H1 (cell line): ENCODE measurements around the gene SLIT3. TPM values are rescaled to one million over a fixed set of nuclear protein-coding genes. Genes with fewer than 3 reads are reported as not detected.

ENCODE experiments used
- CTCF ChIA-PET: fragments of 300-600 bp; sonication (Branson Sonifier 250); formaldehyde crosslinking; loops from one replicate; lab custom pipeline; 2021; ENCODE audit not compliant: partially characterized antibody; lab: Charles Lee
- POLR2A ChIA-PET: fragments of 300-600 bp; sonication (Branson Sonifier 250); formaldehyde crosslinking; loops from one replicate; lab custom pipeline; 2021; ENCODE audit warnings: inconsistent platforms; ENCODE audit not compliant: partially characterized antibody; lab: Charles Lee
- DNase-seq, 2 experiments: peaks; one replicate each; pipeline versions ENCODE4 v3.0.0 to v3.0.0-alpha.2; 2010 to 2022; ENCODE audit warnings: low spot score in 2 of 2, low read depth in 1 of 2, mixed read lengths in 1 of 2
- FAIRE-seq: peaks from 2 replicates; lab custom pipeline; 2011; peaks lifted over from hg19 to GRCh38; lab: Jason Lieb, UNC
- H2AFZ ChIP-seq: 2 replicates; pipeline ENCODE4 v1.8.1; 2012; ENCODE audit warnings: low read length, inconsistent platforms
- H2AK5ac ChIP-seq: 2 replicates; pipeline ENCODE4 v1.6.1; 2013; ENCODE audit warnings: low read depth, low read length
- H2BK120ac ChIP-seq: replicated peaks from 2 replicates; pipeline ENCODE3; 2013; ENCODE audit warnings: low read depth, low read length, inconsistent platforms
- H2BK12ac ChIP-seq: 2 replicates; pipeline ENCODE4 v1.6.1; 2013; ENCODE audit warnings: low read depth, low read length
- H2BK15ac ChIP-seq: 2 replicates; pipeline ENCODE4 v1.6.1; 2013; ENCODE audit warnings: low read length
- H2BK20ac ChIP-seq: 2 replicates; pipeline ENCODE4 v1.6.1; 2013; ENCODE audit warnings: low read length
- H2BK5ac ChIP-seq: 2 replicates; pipeline ENCODE4 v1.6.1; 2013; ENCODE audit warnings: low read depth, low read length
- H3K14ac ChIP-seq: 2 replicates; pipeline ENCODE4 v1.6.1; 2013; ENCODE audit warnings: inconsistent platforms; ENCODE audit not compliant: insufficient read length
- H3K18ac ChIP-seq: 2 replicates; pipeline ENCODE4 v1.6.1; 2013; ENCODE audit warnings: low read length; ENCODE audit errors: extremely low read depth
- H3K23ac ChIP-seq: 2 replicates; pipeline ENCODE4 v1.6.1; 2013; ENCODE audit warnings: inconsistent platforms; ENCODE audit not compliant: insufficient read length
- H3K23me2 ChIP-seq: 2 replicates; pipeline ENCODE4 v1.6.1; 2013; ENCODE audit warnings: low read depth, low read length
- H3K27ac ChIP-seq: 2 replicates; pipeline ENCODE4 v1.6.1; 2011; ENCODE audit warnings: low read depth, low read length, inconsistent platforms
- H3K27me3 ChIP-seq, 4 experiments: replicated peaks in 1 of 4; 1 replicate in 1 of 4; 2 replicates in 3 of 4; pipeline versions ENCODE4 v1.6.1 to v1.8.1; 2011 to 2013; ENCODE audit warnings: low read length in 3 of 4, mild to moderate bottlenecking in 3 of 4, inconsistent platforms in 2 of 4, mixed read lengths in 2 of 4, moderate library complexity in 1 of 4; ENCODE audit not compliant: control insufficient read depth in 3 of 4, insufficient read depth in 3 of 4; ENCODE audit errors: extremely low read depth in 1 of 4
- H3K36me3 ChIP-seq, 4 experiments: 2 replicates each; pipeline versions ENCODE4 v1.6.1 to v1.8.1; 2011 to 2013; ENCODE audit warnings: mild to moderate bottlenecking in 4 of 4, low read length in 3 of 4, moderate library complexity in 2 of 4, control low read depth in 1 of 4, inconsistent platforms in 1 of 4; ENCODE audit not compliant: insufficient read depth in 4 of 4, control insufficient read depth in 2 of 4
- H3K4ac ChIP-seq: replicated peaks from 2 replicates; pipeline ENCODE3; 2013; ENCODE audit warnings: low read length, low read depth, mixed read lengths, inconsistent platforms; ENCODE audit not compliant: insufficient read length
- H3K4me1 ChIP-seq, 4 experiments: replicated peaks in 1 of 4; 1 replicate in 1 of 4; 2 replicates in 3 of 4; pipeline versions ENCODE4 v1.6.1 to v1.8.1; 2011 to 2013; ENCODE audit warnings: low read length in 3 of 4, inconsistent platforms in 2 of 4, mixed read lengths in 1 of 4; ENCODE audit not compliant: insufficient read depth in 4 of 4, control insufficient read depth in 3 of 4
- H3K4me2 ChIP-seq, 2 experiments: 2 replicates each; pipeline versions ENCODE4 v1.6.1 to v1.8.1; 2011 to 2013; ENCODE audit warnings: low read depth in 2 of 2, low read length in 2 of 2, control low read depth in 1 of 2, inconsistent platforms in 1 of 2, mild to moderate bottlenecking in 1 of 2; ENCODE audit not compliant: insufficient read depth in 1 of 2
- H3K4me3 ChIP-seq, 4 experiments: fragments of 200-600, 300-600 bp in 1 of 4; sonication (generic), shearing (Covaris generic), sonication (Bioruptor Twin) in 1 of 4; 2 replicates each; pipeline versions ENCODE4 v1.5.1 to v1.8.1; 2011 to 2016; ENCODE audit warnings: low read length in 4 of 4, low read depth in 3 of 4, control low read depth in 2 of 4, inconsistent platforms in 2 of 4, mild to moderate bottlenecking in 2 of 4, mixed read lengths in 1 of 4, moderate library complexity in 1 of 4; ENCODE audit not compliant: insufficient read depth in 2 of 4; ENCODE audit errors: extremely low read depth in 1 of 4
- H3K56ac ChIP-seq: replicated peaks from 2 replicates; pipeline ENCODE3; 2013; ENCODE audit warnings: low read depth, mild to moderate bottlenecking, mixed read lengths, low read length, inconsistent platforms; ENCODE audit not compliant: insufficient read length
- H3K79me1 ChIP-seq: 2 replicates; pipeline ENCODE4 v1.6.1; 2013; ENCODE audit warnings: low read depth, low read length, control low read depth
- H3K79me2 ChIP-seq, 2 experiments: 2 replicates each; pipeline versions ENCODE4 v1.6.1 to v1.8.1; 2012 to 2013; ENCODE audit warnings: low read length in 2 of 2, mild to moderate bottlenecking in 2 of 2, inconsistent platforms in 1 of 2; ENCODE audit not compliant: insufficient read depth in 2 of 2, control insufficient read depth in 1 of 2
- H3K9ac ChIP-seq, 4 experiments: replicated peaks in 1 of 4; 1 replicate in 1 of 4; 2 replicates in 3 of 4; pipeline versions ENCODE4 v1.6.1 to v1.8.1; 2011 to 2013; ENCODE audit warnings: low read depth in 3 of 4, low read length in 3 of 4, control low read depth in 2 of 4, mild to moderate bottlenecking in 2 of 4, moderate library complexity in 2 of 4, inconsistent platforms in 1 of 4; ENCODE audit errors: extremely low read depth in 1 of 4
- H3K9me3 ChIP-seq, 2 experiments: 2 replicates each; pipeline versions ENCODE4 v1.6.1 to v1.8.1; 2012 to 2013; ENCODE audit warnings: mild to moderate bottlenecking in 2 of 2, moderate library complexity in 2 of 2, control low read depth in 1 of 2, inconsistent platforms in 1 of 2, low read depth in 1 of 2, low read length in 1 of 2, mixed read lengths in 1 of 2; ENCODE audit not compliant: insufficient read depth in 2 of 2
- H4K20me1 ChIP-seq, 2 experiments: replicated peaks in 1 of 2; 2 replicates each; pipeline versions ENCODE3 to v1.8.1; 2011 to 2013; ENCODE audit warnings: inconsistent platforms in 2 of 2, low read length in 2 of 2, mild to moderate bottlenecking in 1 of 2; ENCODE audit not compliant: insufficient read depth in 2 of 2, control insufficient read depth in 1 of 2
- H4K5ac ChIP-seq: 2 replicates; pipeline ENCODE4 v1.6.1; 2013; ENCODE audit warnings: low read length, low read depth, mixed read lengths, inconsistent platforms; ENCODE audit not compliant: insufficient read length
- H4K8ac ChIP-seq: 2 replicates; pipeline ENCODE4 v1.8.0; 2013; ENCODE audit warnings: mild to moderate bottlenecking, moderate library complexity, low read length, inconsistent platforms; ENCODE audit not compliant: insufficient read depth; ENCODE audit errors: extremely low read depth
- H4K91ac ChIP-seq: replicated peaks from 2 replicates; pipeline ENCODE3; 2013; ENCODE audit warnings: low read length, mixed read lengths, inconsistent platforms; ENCODE audit not compliant: insufficient read length
- ATF2 ChIP-seq: IDR thresholded peaks from 2 replicates; pipeline ENCODE4 v1.6.1; 2012; ENCODE audit warnings: low read length, inconsistent platforms
- CHD1 ChIP-seq: IDR thresholded peaks from 2 replicates; pipeline ENCODE4 v1.6.1; 2012; ENCODE audit warnings: low read depth, low read length, improper control_type of control experiment
- GTF2F1 ChIP-seq: IDR thresholded peaks from 2 replicates; pipeline ENCODE4 v1.6.1; 2012; ENCODE audit warnings: low read depth, low read length, improper control_type of control experiment, borderline replicate concordance
- NANOG ChIP-seq: IDR thresholded peaks from 2 replicates; pipeline ENCODE4 v1.6.1; 2011; ENCODE audit warnings: low read length, low read depth, mild to moderate bottlenecking, inconsistent platforms; ENCODE audit not compliant: insufficient read depth, poor library complexity, severe bottlenecking
- SIN3A ChIP-seq, 2 experiments: IDR thresholded peaks in 1 of 2; conservative IDR thresholded peaks in 1 of 2; 2 replicates each; pipeline ENCODE4 v1.6.1; 2011 to 2012; ENCODE audit warnings: low read length in 2 of 2, improper control_type of control experiment in 1 of 2, low read depth in 1 of 2, mild to moderate bottlenecking in 1 of 2
- SP2 ChIP-seq: IDR thresholded peaks from 2 replicates; pipeline ENCODE4 v1.6.1; 2012; ENCODE audit warnings: mild to moderate bottlenecking, low read length, inconsistent platforms
- WGBS, 2 experiments: shearing (Covaris generic) in 1 of 2; methylation state at CpG; one replicate each; pipeline versions ENCODE4 v1.1.6 to v1.1.7; 2013 to 2015; ENCODE audit warnings: low lambda C conversion rate in 2 of 2, mixed read lengths in 2 of 2, inconsistent platforms in 1 of 2, low coverage in 1 of 2, missing lambda C conversion rate in 1 of 2; ENCODE audit not compliant: insufficient replicate concordance in 2 of 2, insufficient coverage in 1 of 2, insufficient read length in 1 of 2; ENCODE audit errors: extremely low coverage in 1 of 2, missing lambda C conversion rate in 1 of 2; 5-methylcytosine and 5-hydroxymethylcytosine counted together
- polyA plus RNA-seq, 7 experiments: library from polyadenylated mRNA; depleted of rRNA in 3 of 7; stranded (reverse) in 5 of 7; unstranded in 2 of 7; fragments of >200 nt in 5 of 7; fragments of 200-250 nt in 2 of 7; gene quantifications; 1 replicate in 5 of 7; 2 replicates in 1 of 7; 4 replicates in 1 of 7; pipeline versions ENCODE4 v1.2.1 to v1.2.3, GENCODE V29; 2011 to 2013; ENCODE audit warnings: missing spikeins in 2 of 7, mixed read lengths in 2 of 7
- total RNA-seq: library from RNA; stranded (reverse); fragmentation: NEBNext Ultra II Directional; extraction: Animal tissue kit (Norgen Biotek cat#: 25700); gene quantifications from 2 replicates; pipeline ENCODE4 v1.2.1, GENCODE V29; 2021

SLIT3 gene
- total and polyA plus RNA-seq, 2 of the 8 experiments (the other 6 are each of a cell fraction or from before 2014, with no cell fraction given): 1.1 to 1.2 TPM

DNA sequence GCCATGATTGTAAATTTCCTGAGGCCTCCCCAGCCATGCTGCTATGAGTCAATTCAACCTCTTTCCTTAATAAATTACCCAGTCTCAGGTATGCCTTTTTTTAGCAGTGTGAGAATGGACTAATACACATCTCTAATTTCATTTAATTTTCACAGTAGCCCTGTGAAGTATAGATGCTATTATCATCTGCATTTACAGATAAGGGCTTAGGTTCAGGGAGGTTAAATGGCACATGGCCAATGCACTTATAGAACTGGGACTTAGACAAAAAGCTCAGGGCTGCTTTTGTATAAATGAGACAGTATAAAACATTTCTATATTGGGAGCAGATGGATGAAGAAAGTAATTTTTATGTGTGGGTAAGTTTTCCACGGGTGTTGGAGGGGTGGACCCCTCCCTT lies 658.9 kb downstream of the SLIT3 start:
- no peak overlapping the region for H2BK5ac ChIP-seq
- H3K4ac ChIP-seq: no peak overlapping the region
- TF ChIP-seq CHD1: no peak
- no peak for TF ChIP-seq ATF2
- no peak for TF ChIP-seq GTF2F1
- no peak for TF ChIP-seq NANOG
- no peak for TF ChIP-seq SP2
- TF ChIP-seq SIN3A (conservative IDR thresholded peaks at IDR 0.05 in 1 of 2, IDR thresholded peaks at IDR 0.05 in 1 of 2; ENCODE audit: low read depth in 1 of 2, low read length in 2 of 2): no peak
- no peaks in the 10 kb centered on the region for H4K20me1 ChIP-seq
- H2BK20ac ChIP-seq: no peak overlapping the region
- H4K91ac ChIP-seq: no peak overlapping the region
- H3K36me3 ChIP-seq: no peaks in the 10 kb centered on the region
- no peak overlapping the region for H3K27ac ChIP-seq
- no peak overlapping the region for H4K8ac ChIP-seq
- no peak overlapping the region for H2AFZ ChIP-seq
- no peak overlapping the region for H2AK5ac ChIP-seq
- no peaks in the 10 kb centered on the region for H3K4me1 ChIP-seq
- peaks cover 4 to 10% of the 10 kb centered on the region in 2 experiments; a peak in 3 of 4 replicates for H3K9me3 ChIP-seq
- CTCF ChIA-PET: no interaction called here
- no peaks in the 10 kb centered on the region for H3K79me2 ChIP-seq
- H3K56ac ChIP-seq: no peak overlapping the region
- H3K4me2 ChIP-seq: no peak overlapping the region
- H2BK120ac ChIP-seq: no peak overlapping the region
- H3K27me3 ChIP-seq: no peaks in the 10 kb centered on the region
- FAIRE-seq: no peak
- no peak overlapping the region for H3K23ac ChIP-seq
- H3K9ac ChIP-seq: no peak overlapping the region
- H2BK15ac ChIP-seq: no peak overlapping the region
- DNase-seq: no peak
- POLR2A ChIA-PET: no interaction called here
- 81% methylated on average over 1 of the region's 1 CpG; no CpG with 5 or more reads in 1 of the 2 experiments for WGBS, 2 experiments
- no peak overlapping the region for H4K5ac ChIP-seq
- no peaks in the 10 kb centered on the region for H3K79me1 ChIP-seq
- H3K23me2 ChIP-seq: no peaks in the 10 kb centered on the region
- H3K4me3 ChIP-seq: no peak overlapping the region
- H2BK12ac ChIP-seq: no peak overlapping the region
- no peak overlapping the region for H3K14ac ChIP-seq
- H3K18ac ChIP-seq: no peak overlapping the region
